NCI-H1930 (cell line): ENCODE results near the gene TNS2.
A peak's percentile ranks its signal among the peaks of the same experiment; 100 is the strongest.

Experiments
- DNase-seq, 2 experiments: peaks; one replicate each; lab custom pipeline; 2025; lab: John Stamatoyannopoulos, UW

TNS2 gene

DNA sequence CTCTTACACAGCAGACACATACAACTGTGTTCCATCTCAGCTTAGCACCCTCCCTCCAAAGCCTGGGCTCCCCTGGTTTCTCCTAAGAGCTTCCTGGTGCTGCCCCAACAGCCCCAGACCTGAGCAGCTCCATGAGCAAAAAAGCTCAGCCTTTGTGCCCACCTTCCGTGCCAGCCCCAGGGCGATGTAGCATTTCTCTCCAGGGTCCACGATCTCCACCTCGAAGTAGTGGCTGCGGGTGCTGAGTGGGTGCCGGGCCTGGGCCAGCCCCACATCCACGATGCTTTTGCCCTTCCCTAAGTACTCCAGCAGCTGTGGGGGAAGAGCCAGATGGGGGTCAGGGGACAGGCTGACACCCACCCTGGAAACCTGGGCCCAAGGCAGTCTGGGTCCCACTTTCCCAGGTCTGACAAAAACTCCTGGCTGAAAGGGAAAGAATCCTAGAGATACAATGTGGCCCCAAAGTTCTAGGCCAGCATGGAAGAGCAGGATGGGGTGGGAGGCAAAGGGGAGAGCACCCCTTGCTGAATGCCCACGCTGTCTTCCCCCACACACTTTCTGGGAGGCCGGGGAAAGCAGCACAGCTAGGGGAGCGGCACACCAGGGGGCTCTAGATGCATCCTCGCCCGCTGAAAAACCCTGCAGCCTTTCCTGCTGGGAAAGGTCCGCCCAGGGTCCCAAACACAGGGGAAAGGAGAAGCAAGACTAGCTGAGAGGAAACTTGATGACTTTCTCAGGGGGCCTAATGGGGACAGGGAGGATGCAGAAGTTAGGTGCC lies 18.3 kb downstream of the TNS2 start:
- no peak for DNase-seq

DNA sequence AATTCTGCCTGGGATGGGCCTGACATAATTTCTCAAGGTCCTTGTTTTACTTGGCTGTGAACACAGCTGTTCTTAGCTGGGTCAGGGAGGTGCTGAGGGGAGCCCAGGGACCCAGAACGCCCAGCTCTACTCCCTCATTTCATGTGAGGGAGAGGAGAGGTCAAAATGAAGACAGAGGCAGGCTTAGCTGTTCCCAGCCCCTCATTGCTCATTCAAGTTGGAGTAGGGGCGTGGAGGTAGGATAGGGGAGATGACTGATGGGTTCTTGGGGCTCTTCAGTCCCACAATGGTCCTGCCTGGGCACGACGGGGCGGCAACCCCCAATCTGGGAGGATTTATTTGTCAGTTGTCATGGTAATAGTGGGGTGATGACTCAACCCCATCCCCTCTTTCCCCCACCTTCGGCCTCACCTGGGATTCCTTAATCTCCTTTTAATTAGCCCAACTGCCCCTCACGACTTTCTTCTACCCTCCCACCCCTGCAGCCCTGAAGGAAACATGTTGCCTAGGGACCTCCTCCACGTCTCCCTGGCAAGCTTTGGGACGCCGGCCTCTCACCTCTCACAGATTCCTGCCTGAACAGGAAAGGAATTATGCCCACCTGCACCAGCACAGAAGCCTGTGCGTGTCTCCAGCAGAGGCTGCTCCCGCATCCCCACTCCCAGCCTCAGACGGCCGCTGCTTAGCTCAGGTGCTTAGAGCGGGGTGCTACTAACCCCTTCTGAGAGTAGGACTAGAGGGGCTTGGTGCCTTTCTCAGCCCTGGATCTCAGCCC lies 19.1 kb downstream of the TNS2 start:
- no peak for DNase-seq

DNA sequence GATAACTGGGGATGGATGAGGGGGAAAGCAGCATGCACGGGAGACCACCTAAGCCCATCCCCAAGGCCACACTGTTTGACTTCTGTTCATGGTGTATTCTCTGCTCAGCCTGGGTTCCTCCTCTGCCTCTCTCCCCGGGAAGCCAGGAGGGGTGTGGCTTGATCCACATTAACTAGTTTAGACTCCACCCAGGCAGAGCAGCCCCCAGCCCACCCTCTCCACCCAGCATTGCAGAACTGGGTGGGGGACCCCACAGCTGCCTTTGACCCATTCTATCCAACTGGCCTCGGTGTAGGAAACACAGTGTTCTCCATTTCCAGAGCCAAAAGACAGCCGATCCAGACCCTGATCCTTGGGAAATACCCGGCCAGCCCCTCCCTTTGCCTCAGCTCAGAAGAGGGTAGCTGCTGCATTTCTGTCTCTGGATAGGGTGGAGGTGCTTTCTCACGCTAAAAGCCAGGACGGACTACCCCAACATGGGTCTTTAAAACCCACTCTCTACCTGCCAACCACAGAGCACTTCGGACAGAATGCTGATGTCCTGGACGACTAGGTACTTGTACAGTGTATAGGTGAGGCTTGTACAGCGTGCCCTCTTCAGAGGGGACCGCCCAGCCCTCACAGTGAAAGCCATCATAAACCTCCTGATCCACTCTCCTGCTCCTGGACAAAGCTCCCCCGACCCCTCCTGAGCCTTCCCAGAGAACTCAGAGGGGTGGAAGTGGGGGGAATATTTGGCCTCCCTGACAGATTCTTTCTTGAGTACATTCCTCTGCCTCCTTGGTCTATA lies 20.0 kb downstream of the TNS2 start:
- DNase-seq: no peak

DNA sequence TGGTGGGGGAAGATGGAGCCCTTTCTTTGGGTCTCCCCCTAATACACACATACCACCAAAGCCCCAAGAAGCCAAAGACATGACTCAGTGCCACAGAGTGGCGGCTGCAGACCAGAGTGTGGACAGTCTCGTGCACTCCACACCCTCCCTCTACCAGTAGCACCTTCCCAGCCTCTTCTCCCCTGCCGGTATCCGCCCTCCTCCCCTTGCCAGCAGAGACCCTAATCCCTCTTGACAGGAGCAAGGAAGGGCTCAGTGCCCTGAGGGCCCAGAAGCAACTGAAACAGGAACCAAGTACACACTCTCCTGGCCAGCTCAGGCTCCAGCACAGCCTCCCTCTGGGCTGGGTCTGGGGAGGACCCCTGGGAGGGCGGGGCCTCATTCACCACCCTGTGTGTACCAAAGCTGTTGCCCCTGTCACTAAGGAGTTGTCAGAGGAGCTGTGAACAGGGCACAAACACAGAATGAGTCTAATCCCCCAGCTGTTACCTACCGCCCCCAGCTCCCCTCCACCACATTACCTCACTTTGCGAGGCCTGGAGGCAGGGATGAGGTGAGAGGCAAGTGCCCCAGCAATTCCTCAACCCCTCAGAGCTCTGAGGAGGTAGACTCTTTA lies 21.1 kb downstream of the TNS2 start:
- DNase-seq: no peak

DNA sequence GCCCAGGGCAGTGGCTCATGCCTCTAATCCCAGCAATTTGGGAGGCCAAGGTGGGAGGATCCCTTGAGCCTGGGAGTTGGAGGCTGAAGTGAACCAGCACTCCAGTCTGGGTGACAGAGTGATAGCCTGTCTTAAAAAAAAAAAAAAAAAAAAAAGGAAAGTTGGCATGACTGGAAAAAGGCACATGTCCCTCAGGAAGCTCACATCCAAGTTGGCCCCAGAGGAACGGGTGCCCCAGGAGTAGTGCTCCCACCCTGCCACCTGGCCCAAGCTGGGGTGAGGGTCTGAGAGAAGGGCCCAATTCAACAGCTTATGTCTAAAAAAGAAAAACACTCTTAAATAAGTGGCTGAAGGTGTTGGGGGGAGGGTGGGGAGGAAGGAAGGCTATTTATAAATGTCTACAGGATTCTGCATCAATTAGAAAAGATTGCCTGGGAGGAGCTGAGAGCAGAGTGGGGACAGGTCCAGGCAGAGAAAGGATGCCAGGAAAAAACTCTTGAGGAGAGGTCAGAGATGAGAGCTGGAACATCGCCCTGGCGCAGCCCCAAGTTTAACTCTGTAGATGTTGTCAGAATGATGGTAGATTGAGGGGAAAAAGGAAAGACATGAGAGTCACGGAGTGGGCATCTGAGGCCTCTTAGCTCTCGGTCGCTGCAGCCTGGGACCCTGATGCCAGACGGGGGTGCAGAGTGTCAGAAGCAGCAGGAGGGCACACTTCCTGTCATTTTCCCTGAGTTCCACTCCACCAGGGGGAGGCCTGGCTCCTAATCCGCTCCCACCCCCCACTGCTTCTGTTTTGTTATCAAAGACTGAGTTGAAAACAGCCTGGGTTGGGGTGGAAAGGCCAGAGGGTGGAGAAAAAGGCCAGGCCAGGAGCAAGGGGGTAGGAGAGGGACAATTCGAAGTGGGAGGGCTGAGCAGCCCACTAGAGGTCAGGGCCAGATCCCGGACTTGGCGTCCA lies 22.0 kb downstream of the TNS2 start:
- no peak for DNase-seq

DNA sequence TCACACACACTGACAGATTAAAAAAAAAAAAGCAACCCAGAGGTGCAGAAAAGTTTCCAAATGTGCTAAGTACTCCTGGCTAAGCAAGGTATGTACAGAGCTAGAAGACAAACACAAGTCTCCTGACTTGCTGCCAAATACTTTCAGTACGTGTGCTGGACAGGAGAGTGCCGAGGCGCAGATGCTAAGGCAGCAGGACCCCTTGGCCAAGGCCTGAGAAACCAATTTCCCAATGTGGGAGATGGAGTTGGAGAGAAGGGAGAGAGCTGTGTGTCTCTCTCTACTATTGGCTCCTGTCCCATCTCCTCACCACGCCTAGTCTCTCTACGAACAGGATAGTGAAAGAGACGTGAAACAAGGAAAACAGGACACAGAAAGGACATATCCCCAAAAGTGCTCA lies 24.0 kb downstream of the TNS2 start:
- DNase-seq: no peak

DNA sequence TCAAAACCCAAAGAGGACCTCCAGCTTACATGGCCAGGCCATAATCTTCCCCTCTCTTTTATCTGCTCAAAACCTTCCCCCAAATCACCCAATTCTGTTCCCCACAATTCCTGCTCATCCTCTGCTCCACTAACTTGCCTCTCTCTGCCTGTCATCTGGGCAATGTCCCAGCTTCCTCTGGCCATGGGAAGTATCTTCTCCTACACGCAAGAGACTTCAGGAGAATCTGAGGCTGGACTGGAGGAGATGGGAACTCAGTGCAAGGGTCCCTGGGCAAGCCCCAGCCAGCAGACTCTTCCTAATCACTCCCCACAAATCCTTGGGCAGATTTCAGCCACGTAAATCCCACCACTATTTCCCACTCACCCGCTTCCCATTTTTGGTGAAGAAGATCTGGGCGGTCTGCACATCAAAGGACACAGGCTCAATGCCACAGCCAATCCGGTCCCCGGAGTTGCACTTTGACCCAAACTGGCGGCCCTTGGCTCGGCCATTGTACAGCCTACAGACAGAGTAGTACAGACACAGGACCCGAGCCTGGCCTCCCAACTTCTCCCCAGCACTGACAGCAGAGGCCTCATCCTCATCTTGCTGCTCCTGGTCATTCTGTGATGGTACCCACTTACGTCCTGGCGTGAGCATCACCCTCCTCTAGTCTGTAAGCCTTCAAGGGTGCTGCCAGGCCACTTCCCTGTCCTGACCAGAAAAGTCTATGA lies 24.6 kb downstream of the TNS2 start:
- no peak for DNase-seq

DNA sequence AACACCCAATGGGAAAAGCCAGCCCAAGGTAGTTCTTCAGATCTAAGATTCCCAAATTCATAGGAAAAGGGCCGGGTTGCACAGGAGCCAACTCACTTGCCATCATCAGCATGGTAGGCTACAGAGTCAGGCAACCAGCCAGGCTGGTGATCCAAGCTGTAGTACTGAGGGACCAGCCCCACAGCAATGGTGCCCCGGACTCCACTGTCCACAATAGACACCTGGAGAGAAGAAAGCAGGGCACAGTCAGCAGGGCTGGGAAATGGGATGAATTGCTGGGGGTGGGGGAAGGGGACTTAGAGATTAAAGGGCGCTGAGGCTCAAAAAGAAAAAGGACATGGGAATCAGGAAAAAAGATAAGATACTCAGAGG lies 25.1 kb downstream of the TNS2 start:
- no peak for DNase-seq

DNA sequence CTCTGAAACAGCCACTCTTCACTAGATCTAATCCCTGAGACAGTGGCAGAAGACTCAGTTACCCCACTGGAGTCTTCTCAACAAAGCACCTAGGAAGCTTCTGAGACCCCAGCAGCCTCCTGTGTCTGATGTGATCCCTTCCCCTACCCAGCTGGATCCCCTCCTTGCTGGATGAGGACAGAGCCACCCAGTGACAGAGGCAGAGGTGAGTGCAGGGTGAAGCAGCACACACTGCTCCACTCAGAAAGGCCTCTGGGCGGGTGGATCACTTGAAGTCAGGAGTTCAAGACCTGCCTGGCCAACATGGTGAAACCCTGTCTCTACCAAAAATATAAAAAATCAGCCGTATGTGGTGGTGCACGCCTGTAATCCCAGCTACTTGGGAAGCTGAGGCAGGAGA lies 26.6 kb downstream of the TNS2 start:
- DNase-seq: no peak

DNA sequence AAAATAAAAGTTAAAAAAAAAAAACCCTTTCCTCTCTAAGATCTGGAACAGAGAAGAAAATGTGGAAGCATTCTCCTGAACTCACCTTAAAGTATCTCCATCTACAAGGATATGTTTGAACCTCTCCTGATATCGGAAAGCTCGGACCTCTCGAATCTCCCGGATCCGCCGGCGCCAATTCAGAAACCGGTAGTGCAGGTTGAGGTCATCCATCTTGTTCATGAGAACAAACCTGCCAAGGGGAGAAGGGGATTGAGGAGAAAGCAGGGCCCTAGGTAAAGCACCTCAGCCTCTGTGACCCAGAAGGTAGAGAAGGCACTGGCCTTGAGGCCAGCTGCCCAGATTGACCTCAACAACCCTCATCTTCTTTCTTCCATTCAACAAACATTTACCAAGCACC lies 27.2 kb downstream of the TNS2 start:
- DNase-seq: no peak

DNA sequence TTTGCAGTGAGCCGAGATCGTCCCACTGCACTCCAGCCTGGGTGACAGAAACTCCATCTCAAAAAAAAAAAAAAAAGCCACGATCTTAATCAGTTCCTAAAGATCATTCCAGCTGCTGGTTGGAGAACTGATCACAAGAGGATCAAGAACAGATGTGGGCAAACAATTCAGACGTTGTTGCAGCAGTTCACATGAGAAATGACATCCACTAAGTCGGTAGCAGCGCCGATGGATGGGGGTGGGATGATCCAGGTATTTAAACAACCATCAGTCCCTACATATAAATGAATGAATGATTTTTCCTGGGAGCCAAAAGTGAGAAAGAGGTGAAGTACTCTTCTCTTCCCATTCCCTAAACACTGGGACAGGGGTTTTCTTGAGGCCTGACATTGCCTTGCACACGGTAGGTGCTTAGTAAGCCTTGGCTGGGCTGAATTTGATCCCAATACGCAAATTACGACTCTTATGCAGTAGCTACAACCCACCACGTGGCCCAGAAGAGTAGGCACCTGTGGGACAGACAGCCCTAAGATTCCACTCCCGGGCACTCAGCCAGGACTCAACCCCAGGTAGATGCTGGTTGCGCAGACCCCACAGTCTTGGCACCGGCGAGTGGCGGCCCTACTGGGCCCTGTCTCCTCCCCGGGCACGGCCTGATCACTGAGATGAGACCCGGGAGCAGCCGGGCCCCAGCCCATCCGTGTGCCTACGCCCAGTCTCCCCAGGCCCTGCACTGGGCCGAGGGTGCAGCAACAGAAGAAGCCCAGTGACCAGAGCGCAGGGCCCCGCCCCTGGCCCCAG lies 28.8 kb downstream of the TNS2 start:
- no peak for DNase-seq

DNA sequence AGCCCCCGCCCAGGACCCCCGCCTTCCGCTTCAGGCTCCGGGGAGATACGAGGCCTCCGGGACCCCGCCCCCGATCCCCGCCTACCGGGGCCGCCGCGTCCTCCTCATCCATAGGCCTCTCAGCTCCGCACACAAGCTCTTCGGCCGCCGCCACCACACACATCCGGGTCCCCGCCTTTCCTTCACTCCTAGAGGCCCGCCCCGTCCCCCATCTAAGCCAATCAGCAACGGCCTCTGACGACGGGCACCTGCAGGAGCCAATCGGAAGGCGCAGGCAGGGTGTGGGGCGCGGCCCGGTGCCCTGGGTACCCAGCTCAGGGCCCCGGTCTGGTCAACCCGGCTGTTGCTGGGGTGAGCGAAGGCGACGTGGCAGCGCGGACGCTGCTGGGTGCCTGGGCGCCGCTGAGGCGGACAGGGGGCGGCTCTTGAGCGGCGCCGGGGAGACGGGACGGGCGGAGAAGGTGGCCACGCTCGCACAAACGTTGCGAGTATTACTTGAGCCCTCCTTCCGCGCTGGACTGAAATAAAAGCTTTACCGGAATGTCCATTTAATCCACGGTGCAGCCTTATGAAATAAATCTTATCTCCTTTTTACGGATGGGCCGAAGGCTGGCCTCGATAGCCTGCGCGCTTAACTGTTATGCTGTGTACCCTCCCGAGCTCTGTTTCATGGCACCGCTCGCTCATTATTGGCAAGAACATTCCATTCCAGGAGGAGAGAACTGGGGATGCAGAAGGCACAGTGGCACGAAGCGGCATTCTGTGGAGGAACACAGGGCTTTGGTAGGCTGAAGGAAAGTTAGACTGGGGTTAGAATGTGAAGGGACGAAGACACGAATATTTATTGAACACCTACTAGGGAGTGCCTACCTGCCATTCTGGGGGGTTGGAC lies 29.6 kb downstream of the TNS2 start, which contains the start of gene SPRYD3:
TSS of gene SPRYD3 (minus strand) at position 165 of the 892 bp plus-strand sequence. CDS start at position 108, 57 bp downstream.
- peak; percentile 93 to 94 for DNase-seq

DNA sequence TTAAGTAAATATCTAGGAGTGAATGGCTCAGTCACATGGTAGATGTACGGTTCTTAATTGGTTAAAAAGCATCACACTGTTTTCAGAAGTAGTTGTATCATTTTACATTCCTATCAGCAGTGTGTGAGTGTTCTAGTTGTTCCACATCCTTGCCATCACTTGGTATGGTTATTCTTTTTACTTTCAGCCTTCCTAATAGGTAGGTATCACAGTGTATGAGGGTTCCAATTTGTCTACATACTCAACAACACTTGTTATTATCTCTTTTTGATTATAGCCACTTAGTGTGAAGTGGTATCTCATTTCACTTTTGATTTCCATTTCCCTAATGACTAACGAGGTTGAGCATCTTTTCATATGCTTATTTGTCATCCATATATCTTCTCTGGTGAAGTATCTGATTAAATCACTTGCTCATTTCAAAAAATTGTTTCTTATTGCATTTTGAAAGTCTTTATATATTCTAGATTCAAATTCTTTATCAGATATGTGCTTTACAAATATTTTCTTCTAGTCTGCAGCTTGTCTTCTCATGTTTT lies 32.8 kb downstream of the TNS2 start:
- no peak for DNase-seq

DNA sequence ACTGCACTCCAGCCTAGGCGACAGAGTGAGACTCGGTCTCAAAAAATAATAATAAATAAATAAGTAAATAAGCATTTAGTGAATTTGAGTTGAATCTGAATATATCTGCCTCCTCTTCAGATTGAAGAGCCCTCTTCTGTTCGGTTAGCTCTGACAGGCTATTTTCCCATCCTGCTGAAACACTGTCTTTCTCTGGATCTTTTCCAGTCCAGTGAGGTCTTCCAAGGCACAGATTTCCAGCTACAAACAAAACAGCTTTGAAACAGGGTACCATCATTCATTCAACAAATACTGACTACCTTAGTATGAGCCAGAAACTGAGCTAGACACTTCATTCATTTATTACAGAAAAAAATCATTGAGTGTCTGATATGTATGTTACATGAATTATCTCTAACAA lies 36.5 kb downstream of the TNS2 start:
- DNase-seq: no peak

DNA sequence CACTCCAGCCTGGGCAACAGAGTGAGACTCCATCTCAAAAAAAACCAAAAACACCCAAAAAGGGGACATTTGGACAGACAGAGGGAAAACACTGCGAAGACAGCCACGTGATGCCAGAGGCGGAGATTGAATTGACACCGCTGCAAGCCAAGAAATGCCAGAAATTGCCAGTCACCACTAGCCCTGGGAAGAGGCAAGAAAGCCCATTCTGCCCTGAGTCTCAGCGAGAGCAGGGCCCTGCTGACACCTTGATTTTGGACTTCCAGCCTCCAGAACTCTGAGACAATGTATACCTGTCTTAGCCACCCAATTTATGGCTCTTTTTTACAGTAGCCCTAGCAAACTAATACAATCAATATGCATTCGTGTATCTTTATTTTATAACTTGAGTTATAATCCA lies 40.2 kb downstream of the TNS2 start:
- DNase-seq: no peak

DNA sequence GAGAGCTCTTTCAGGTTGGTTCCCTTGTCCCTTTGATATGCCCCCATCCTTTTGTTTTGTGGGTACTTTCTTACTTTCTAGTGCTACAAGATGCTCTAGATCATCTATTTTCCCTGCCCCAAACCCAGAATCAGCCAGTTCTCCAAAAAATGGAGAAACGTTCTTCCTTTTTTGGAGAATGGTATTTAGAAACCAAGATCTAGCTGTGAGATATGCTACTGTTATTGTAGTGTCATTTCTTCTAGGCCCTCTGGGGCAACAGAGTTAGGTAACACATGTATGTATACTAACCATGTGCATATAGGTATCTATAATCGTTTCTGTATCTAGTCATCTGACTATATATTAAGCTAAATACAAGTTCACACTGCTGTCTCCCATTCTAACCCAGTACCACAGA lies 40.7 kb downstream of the TNS2 start:
- DNase-seq: no peak

DNA sequence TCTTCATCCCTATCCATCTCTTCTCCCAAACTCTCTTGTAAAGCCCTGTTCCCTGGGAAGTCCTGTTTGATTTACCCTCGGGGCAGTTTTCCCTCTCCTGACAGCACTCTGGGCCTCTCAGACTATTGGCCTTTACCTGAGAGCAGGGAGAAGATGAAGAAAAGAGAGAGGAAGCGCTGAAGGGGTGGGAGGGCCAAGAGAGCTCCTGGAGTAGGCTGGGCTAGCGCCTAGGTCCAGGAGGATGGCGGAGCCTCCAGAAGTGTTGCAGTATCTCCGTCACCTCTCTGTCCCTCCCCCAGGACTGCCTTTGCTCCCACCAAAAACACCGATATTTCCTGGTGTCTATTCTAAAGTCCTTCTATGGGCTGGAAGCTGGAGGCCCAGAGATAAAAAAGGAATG lies 41.9 kb downstream of the TNS2 start:
- no peak for DNase-seq

DNA sequence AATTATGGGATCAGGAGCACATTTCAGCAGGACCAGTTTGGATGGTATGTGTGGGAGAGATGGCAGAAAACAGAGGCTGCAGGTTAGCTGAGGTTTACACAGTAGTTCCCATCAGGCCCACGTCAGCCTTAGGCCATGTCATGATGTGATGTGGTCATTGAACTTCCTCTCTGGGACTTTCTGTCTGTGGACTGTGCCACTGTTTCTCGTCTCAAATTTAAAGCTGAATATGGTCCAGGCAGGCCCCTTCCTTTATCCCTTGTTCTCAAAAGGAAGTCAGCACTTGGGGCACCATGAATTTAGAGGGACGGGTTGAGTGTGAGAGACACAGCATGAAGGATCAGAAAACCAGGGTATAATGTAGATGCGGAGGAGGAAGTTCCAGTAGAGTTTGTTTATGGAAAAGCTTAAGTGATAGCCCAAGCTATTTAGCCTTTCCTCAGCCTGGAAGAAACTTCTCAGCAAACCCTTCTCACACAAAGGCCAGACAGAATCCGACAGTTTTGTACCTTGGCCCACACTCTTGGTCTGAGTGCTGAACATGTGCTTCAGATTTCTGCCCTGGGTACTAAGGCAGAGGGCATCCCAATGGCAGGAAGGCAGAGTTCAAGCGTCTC lies 44.0 kb downstream of the TNS2 start:
- no peak for DNase-seq
